Measurements from ENCODE around the gene LCE2B.
"Not testable (repeated sequence)": the region's sequence is repeated elsewhere in the genome, so short reads cannot be mapped to it uniquely, and the experiment has no call there.

LCE2B gene, protein sequence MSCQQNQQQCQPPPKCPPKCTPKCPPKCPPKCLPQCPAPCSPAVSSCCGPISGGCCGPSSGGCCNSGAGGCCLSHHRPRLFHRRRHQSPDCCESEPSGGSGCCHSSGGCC

DNA sequence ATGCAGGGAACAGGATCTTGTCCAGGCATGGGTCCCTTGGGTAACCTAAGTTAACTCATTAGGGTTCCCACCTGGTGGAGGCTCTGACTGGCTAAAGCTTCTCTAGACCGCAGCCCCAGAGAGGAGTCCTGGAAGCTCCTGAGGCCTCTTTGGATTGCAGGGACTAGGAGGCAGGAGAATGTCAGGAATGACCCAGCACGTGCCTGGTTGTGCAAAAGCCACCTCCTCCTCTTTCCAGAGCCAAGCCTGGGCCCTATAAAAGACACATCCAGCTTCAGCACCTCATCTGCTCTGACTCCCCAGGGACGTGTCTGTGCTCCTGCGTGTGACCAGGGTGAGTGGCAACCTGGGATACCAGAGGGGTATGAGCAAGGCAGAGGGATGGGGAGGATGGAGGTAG, at the start of gene LCE2B:
TSS of gene LCE2B (plus strand) at position 301 of the 400 bp plus-strand sequence. CDS start 721 bp downstream, outside the sequence.
- DNase-seq (ENCODE audit: low read depth): not testable (repeated sequence)

GRCh38 chr1:152640351-152640750, 45.6 kb upstream of the LCE2B start:
- no peak for DNase-seq (ENCODE audit: low read depth)

GRCh38 chr1:152643945-152644344, 42.0 kb upstream of the LCE2B start:
- no peak for DNase-seq (ENCODE audit: low read depth)

DNA sequence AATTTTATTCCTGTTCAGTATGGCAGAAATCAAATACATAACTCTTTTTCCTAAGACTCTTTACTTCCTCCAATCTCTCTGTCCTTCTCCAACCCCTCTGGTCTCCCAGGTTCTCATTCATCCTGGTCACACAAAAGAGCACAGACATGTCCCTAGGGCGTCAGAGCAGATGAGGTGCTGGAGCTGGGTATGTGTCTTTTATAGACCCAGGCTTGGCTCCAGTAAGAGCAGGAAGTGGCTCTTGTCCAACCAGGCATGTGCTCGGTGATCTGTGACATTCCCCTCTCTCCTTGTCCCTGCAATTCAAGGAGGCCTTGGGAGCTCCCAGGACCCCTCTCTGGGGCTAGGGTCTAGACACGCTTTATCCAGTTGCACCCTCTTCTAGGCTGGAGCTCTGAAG, 40.8 kb upstream of the LCE2B start:
- DNase-seq (ENCODE audit: low read depth): no peak

DNA sequence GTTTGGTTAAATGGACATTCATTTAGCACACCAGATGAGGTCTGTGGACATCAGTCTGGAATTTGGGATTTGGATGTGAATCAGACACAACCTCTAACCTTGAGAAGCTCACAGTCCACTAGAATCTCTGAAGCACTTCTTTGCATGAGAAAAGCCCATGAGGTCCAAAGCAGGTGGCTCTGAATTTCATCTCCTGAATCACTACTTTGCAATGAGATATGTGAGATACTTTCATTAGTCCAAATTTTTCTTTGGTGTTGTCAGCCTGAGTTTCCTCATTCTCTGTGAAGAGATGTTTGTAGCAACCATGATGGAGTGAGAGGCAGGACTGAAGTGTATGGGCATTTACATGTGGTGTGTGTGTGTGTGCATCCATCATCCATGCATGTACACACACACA, 39.3 kb upstream of the LCE2B start:
- peak; percentile 41 for DNase-seq (ENCODE audit: low read depth)

GRCh38 chr1:152654110-152654509, 31.8 kb upstream of the LCE2B start:
- DNase-seq (ENCODE audit: low read depth): peak; percentile 80

GRCh38 chr1:152656459-152656858, 29.5 kb upstream of the LCE2B start:
- DNase-seq (ENCODE audit: low read depth): no peak

- no peak for DNase-seq (ENCODE audit: low read depth)
Measured at GRCh38 chr1:152657677-152658076, 28.2 kb upstream of the LCE2B start.

DNA sequence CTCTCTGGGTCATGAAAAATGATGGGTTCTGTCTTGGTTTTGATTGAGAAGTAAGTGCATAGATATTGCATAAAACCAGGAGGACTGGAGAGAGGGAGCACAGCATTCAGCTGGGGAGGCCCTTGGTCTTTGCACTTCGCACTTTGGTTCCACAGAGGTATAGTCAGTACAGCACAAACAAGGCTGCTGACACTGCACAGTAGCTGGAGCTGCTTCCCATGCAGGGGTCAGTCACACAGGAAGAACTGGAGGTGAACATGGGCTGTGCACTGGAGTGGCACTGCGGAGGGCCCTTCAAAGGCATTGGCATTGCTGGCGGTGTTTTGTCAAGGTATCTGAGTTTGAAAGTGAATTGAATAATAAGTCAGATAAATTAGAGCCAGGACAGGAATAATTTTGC, 27.3 kb upstream of the LCE2B start:
- DNase-seq (ENCODE audit: low read depth): no peak

- DNase-seq (ENCODE audit: low read depth): no peak
Measured at GRCh38 chr1:152663098-152663497, 22.8 kb upstream of the LCE2B start, which contains the start of gene LCE2D. TSS of gene LCE2D (plus strand) at chr1:152663380. CDS start at chr1:152664106, 726 bp downstream.

- not testable (repeated sequence) for DNase-seq (ENCODE audit: low read depth)
Measured at GRCh38 chr1:152666171-152666570, 19.8 kb upstream of the LCE2B start.

DNA sequence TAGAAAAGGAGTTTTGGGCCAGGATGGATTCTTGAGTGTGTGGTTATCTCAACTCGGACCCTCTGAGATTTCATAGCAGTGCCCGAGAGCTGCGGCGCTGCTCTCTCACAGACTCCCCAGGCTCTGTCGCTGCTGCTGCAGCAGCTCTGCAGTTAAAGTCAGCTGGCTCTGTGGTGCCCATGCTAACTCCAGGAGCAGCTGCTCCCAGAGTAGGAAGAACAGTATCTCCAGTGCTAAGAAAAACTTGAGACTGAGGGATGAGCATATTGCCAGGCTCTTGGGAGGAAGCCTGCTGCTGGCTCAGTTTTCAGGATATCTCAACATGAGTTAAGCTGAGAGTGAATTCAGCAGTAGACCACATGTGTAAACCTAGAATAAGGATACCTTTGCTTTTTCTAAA, 18.3 kb upstream of the LCE2B start:
- no peak for DNase-seq (ENCODE audit: low read depth)

DNA sequence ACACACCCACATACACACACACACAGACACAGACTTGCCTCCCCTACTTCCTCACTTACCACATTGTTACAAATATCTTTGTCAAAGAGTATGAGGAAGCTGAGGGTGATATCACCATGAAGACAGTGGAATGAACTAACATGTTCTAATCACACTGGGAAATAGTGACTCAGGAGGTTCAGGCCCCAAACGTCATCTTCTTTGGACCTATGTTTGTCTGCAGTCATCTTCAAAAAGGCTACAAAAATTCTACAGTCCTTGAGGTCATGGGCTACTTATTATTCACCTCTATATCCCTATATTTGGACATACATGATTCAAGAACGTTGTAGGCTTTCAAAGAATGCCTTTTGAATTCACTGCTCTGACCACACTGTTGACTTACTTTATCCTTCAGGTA, 12.9 kb upstream of the LCE2B start:
- peak; percentile 19 for DNase-seq (ENCODE audit: low read depth)

DNA sequence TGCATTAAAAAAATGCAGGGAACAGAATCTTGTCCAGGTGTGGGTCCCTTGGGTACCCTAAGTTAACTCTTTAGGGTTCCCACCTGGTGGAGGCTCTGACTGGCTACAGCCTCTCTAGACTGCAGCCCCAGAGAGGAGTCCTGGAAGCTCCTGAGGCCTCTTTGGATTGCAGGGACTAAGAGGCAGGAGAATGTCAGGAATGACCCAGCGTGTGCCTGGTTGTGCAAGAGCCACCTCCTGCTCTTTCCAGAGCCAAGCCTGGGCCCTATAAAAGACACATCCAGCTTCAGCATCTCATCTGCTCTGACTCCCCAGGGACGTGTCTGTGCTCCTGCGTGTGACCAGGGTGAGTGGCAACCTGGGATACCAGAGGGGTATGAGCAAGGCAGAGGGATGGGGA, 10.9 kb upstream of the LCE2B start, which contains the start of gene LCE2C:
TSS of gene LCE2C (plus strand) at position 297 of the 400 bp plus-strand sequence. CDS start 737 bp downstream, outside the sequence.
- not testable (repeated sequence) for DNase-seq (ENCODE audit: low read depth)

DNA sequence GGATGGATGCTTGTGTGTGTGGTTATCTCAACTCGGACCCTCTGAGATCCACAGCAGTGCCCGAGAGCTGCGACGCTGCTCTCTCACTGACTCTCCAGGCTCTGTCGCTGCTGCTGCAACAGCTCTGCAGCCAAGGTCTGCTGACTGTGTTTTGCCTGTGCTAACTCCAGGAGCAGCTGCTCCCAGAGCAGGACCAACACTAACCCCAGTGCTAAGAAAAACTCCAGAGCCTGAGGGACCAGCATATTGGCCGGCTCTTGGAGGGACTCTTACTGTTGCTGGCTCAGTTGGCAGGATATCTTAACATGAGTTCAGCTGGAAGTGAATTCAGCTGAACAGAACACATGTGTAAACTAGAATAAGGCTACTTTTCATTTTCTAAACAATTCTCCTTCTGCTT, 6.5 kb upstream of the LCE2B start:
- DNase-seq (ENCODE audit: low read depth): no peak

DNA sequence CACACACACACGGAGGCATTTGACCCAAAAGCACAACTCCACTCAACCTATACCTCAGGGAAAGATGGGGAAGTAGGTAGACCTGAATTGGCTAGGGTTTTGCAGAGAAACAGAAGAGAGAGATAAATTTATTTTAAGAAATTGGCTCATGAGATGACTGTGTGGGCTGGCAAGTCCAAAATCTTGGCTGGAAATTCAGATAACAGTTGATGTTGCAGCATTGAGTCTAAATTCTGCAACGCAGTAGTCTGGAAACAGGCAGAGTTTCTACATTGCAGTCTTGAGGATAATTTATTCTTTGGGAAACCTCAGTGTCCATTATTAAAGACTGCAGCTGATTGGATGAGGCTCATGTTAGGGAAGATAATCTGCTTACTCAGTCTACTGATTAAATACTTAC, 4.3 kb upstream of the LCE2B start:
- no peak for DNase-seq (ENCODE audit: low read depth)

DNA sequence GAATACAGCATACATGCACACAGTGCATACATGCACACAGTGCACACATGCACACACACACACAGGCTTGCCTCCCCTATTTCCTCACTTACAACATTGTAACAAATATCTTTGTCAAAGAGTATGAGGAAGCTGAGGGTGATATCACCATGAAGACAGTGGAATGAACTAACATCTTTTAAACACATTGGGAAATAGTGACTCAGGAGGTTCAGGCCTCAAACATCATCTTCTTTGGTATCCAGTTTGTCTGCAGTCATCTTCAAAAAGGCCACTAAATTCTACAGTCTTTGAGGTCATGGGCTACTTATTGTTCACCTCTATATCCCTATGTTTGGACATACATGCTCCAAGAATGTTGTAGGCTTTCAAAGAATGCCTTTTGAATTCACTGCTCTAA, 2.1 kb upstream of the LCE2B start:
- DNase-seq (ENCODE audit: low read depth): peak; percentile 21

DNA sequence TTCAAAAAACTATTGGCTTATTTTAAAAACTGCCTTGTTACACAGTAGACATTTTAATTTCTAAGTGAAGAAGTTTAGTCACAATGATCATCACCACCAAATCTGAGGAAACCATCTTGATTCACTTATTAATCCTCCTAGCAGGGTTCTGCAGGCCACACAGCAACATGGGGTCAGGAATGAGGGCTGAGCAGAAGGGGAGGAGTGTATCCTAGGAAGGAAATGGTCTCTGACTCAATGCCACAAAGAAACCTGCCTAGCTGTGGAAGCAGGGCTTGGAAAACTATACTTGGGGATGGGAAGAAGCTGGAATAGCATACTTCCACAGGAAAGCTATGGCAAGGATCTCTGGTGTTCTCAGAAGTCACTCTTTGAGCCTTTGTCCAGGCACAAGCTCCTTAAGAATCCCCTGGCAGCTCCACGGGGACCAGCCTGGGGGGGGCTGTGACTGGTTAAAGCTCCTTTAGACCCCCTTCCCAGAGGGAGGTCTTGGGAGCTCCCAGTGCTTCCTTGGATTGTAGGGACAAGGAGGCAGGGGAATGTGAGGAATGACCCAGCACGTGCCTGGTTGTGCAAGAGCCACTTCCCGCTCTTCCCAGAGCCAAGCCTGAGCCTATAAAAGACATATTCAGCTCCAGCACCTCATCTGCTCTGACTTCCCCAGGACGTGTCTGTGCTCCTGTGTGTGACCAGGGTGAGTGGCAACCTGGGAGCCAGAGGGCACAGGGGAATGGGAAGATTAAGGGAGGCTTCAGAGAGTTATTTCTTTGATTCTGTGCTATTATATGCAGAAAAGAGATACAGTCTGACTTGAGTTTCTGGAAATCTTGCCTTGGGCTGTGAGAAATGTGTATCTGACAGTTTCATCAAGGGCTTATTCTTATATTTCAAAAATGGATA, 12.0 kb downstream of the LCE2B start, which contains the start of gene LCE2A:
TSS of gene LCE2A (plus strand) at position 645 of the 900 bp plus-strand sequence. CDS start 557 bp downstream, outside the sequence.
- DNase-seq (ENCODE audit: low read depth): peak; percentile 54

GRCh38 chr1:152699746-152700145, 13.8 kb downstream of the LCE2B start:
- peak; percentile 56 for DNase-seq (ENCODE audit: low read depth)

DNA sequence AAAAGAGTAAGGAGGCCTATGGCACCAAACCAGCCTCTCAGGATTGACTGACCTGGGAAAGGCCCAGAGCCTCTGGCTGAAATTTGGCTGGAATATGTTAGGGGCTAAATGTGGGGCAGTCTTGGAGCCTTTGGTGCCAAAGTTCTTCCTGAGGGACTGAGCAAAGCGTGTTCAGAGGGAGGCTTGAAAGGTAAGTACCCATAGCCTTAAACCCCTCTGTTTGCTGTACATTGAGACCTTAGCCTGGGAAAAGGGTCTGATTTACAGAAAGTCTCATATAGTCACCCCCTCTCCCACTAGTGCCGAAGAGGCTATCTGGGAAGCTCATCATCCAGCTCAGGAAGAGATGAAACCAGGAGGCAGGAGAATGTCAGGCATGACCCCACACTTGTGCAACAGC, 21.9 kb downstream of the LCE2B start, which contains the start of gene LCE4A:
TSS of gene LCE4A (plus strand) at position 301 of the 400 bp plus-strand sequence. CDS start 916 bp downstream, outside the sequence.
- DNase-seq (ENCODE audit: low read depth): no peak

DNA sequence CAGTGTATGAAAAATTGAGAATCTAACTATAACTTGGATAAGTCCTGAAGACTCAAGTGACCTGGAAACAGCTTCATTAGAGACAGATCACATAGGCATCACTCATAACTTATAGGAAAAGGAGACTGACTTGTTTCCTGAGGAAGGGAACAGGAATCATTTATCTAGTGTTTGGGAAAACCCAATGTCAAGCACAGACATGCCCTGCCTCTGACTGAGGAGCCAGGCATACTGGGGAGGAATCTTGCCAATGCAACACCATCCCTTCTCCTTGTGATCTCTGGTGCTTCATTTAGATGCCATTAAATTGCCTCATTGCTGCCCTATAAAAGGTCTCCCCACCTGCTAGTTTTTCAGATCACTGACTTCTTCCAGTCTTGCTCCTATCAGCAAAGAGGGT, 32.3 kb downstream of the LCE2B start:
- no peak for DNase-seq (ENCODE audit: low read depth)

GRCh38 chr1:152725261-152725660, 39.3 kb downstream of the LCE2B start:
- peak; percentile 37 for DNase-seq (ENCODE audit: low read depth)

DNA sequence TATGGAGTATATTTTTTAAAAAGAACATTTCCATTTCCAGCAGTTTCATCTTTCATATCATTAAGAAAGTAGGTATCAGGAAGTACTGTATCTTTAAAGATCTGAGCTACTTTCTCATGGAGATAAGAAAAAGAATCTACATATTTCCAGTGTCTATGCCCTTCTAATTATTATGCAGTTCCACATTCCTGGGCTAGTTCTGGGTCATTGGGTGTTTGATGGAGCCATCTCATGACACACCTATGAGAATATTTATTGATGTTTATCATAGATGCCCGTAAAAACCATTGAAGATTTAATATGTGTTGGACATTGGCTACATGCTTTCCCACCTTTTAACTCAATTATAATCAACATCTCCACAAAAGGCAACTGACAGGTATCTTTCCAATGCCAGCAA, 43.1 kb downstream of the LCE2B start:
- DNase-seq (ENCODE audit: low read depth): no peak

Measured in ELR (cell line).